Measurements from ENCODE around the gene PMIS2.

DNA sequence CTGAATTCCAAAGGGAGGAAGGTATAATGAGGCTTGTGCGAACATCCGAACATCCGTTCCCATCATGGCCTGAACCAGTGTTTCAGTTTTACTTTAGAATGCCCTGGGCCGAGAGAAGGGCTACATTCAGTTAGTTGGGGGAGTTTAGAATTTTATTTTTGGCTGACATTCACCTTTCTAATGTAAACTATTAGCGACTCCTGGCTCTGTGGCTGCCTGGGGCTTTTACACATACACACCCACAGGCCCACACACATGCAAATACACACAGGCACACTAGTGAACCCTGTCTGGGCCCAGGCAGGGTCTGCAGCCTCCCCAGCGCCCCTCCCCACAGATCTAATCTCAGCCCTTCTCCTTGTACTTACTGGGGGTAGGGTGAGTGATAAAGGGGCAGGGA, 46.7 kb upstream of the PMIS2 start:
- TF ChIP-seq, protein P1, sequence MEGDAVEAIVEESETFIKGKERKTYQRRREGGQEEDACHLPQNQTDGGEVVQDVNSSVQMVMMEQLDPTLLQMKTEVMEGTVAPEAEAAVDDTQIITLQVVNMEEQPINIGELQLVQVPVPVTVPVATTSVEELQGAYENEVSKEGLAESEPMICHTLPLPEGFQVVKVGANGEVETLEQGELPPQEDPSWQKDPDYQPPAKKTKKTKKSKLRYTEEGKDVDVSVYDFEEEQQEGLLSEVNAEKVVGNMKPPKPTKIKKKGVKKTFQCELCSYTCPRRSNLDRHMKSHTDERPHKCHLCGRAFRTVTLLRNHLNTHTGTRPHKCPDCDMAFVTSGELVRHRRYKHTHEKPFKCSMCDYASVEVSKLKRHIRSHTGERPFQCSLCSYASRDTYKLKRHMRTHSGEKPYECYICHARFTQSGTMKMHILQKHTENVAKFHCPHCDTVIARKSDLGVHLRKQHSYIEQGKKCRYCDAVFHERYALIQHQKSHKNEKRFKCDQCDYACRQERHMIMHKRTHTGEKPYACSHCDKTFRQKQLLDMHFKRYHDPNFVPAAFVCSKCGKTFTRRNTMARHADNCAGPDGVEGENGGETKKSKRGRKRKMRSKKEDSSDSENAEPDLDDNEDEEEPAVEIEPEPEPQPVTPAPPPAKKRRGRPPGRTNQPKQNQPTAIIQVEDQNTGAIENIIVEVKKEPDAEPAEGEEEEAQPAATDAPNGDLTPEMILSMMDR (IDR thresholded peaks at IDR 0.05) = no peak
- TF ChIP-seq POLR2A (IDR thresholded peaks at IDR 0.05) (no peak), EP300 (IDR thresholded peaks at IDR 0.05) (no peak), POLR2AphosphoS5 (IDR thresholded peaks at IDR 0.05) (no peak)
